HEK293 (cell line): ENCODE measurements around the gene PAQR8.
A peak's percentile ranks its signal among the peaks of the same experiment; 100 is the strongest.

Experiments
- BCL6B ChIP-seq: fragments of 450-650 bp; formaldehyde crosslinking; IDR thresholded peaks from 2 replicates; pipeline ENCODE4 v1.5.1; 2017; ENCODE audit warnings: missing biosample characterization, missing genetic modification characterization
- CTCF ChIP-seq: fragments of 450-650 bp; formaldehyde crosslinking; IDR thresholded peaks from 2 replicates; pipeline ENCODE4 v1.5.1; 2016; ENCODE audit warnings: missing biosample characterization, missing genetic modification characterization
- GLI2 ChIP-seq: fragments of 450-650 bp; formaldehyde crosslinking; IDR thresholded peaks from 2 replicates; pipeline ENCODE4; 2017; ENCODE audit warnings: missing biosample characterization, missing genetic modification characterization, low read depth, borderline replicate concordance
- GLIS2 ChIP-seq: fragments of 450-650 bp; formaldehyde crosslinking; IDR thresholded peaks from 2 replicates; pipeline ENCODE4 v1.5.1; 2016; ENCODE audit warnings: missing biosample characterization, missing genetic modification characterization
- KLF7 ChIP-seq: fragments of 450-650 bp; formaldehyde crosslinking; IDR thresholded peaks from 2 replicates; pipeline ENCODE4 v1.5.1; 2016; ENCODE audit warnings: missing biosample characterization, missing genetic modification characterization, borderline replicate concordance
- MYNN ChIP-seq: fragments of 450-650 bp; formaldehyde crosslinking; IDR thresholded peaks from 2 replicates; pipeline ENCODE4 v1.5.1; 2016; ENCODE audit warnings: missing biosample characterization, missing genetic modification characterization, borderline replicate concordance
- OSR2 ChIP-seq: fragments of 450-650 bp; formaldehyde crosslinking; IDR thresholded peaks from 2 replicates; pipeline ENCODE4 v1.5.1; 2016; ENCODE audit warnings: missing biosample characterization, missing genetic modification characterization
- OVOL3 ChIP-seq: fragments of 450-650 bp; formaldehyde crosslinking; IDR thresholded peaks from 2 replicates; pipeline ENCODE4 v1.5.1; 2016; ENCODE audit warnings: missing biosample characterization, missing genetic modification characterization
- PRDM1 ChIP-seq: fragments of 450-650 bp; formaldehyde crosslinking; IDR thresholded peaks from 2 replicates; pipeline ENCODE4; 2016; ENCODE audit warnings: missing biosample characterization, missing genetic modification characterization
- REPIN1 ChIP-seq: fragments of 450-650 bp; formaldehyde crosslinking; IDR thresholded peaks from 2 replicates; pipeline ENCODE4 v1.5.1; 2017; ENCODE audit warnings: missing biosample characterization, missing genetic modification characterization, low read depth
- SP7 ChIP-seq: fragments of 450-650 bp; formaldehyde crosslinking; IDR thresholded peaks from 2 replicates; pipeline ENCODE4 v1.5.1; 2016; ENCODE audit warnings: missing biosample characterization, missing genetic modification characterization
- TRIM28 ChIP-seq: IDR thresholded peaks from 2 replicates; pipeline ENCODE4 v1.6.1; 2011; ENCODE audit warnings: low read length, control low read depth, borderline replicate concordance
- ZNF10 ChIP-seq: fragments of 450-650 bp; formaldehyde crosslinking; IDR thresholded peaks from 2 replicates; pipeline ENCODE4 v1.5.1; 2017; ENCODE audit warnings: missing biosample characterization, missing genetic modification characterization
- ZNF132 ChIP-seq: fragments of 450-650 bp; formaldehyde crosslinking; IDR thresholded peaks from 2 replicates; pipeline ENCODE4 v1.5.1; 2017; ENCODE audit warnings: missing biosample characterization, missing genetic modification characterization, borderline replicate concordance
- ZNF169 ChIP-seq: fragments of 450-650 bp; formaldehyde crosslinking; IDR thresholded peaks from 2 replicates; pipeline ENCODE4 v1.5.1; 2016; ENCODE audit warnings: missing biosample characterization, missing genetic modification characterization
- ZNF24 ChIP-seq: fragments of 450-650 bp; formaldehyde crosslinking; IDR thresholded peaks from 2 replicates; pipeline ENCODE4 v1.5.1; 2016; ENCODE audit warnings: missing biosample characterization, missing genetic modification characterization
- ZNF350 ChIP-seq: fragments of 450-650 bp; formaldehyde crosslinking; IDR thresholded peaks from 2 replicates; pipeline ENCODE4 v1.5.0; 2017; ENCODE audit warnings: missing biosample characterization, mild to moderate bottlenecking, missing genetic modification characterization
- ZNF530 ChIP-seq: fragments of 450-650 bp; formaldehyde crosslinking; IDR thresholded peaks from 2 replicates; pipeline ENCODE4 v1.5.1; 2016; ENCODE audit warnings: low read depth, missing biosample characterization, missing genetic modification characterization
- ZNF555 ChIP-seq: fragments of 450-650 bp; formaldehyde crosslinking; conservative IDR thresholded peaks from 2 replicates; pipeline ENCODE4 v1.5.1; 2017; ENCODE audit warnings: missing biosample characterization, mild to moderate bottlenecking, missing genetic modification characterization, inconsistent platforms
- ZNF558 ChIP-seq: fragments of 450-650 bp; formaldehyde crosslinking; IDR thresholded peaks from 2 replicates; pipeline ENCODE4 v1.5.1; 2016; ENCODE audit warnings: missing biosample characterization, missing genetic modification characterization
- ZNF561 ChIP-seq: fragments of 450-650 bp; IDR thresholded peaks from 2 replicates; pipeline ENCODE4 v1.5.1; 2018; ENCODE audit warnings: missing biosample characterization, missing genetic modification characterization, borderline replicate concordance
- ZNF571 ChIP-seq: fragments of 450-650 bp; formaldehyde crosslinking; IDR thresholded peaks from 2 replicates; pipeline ENCODE4 v1.5.0; 2017; ENCODE audit warnings: missing biosample characterization, missing genetic modification characterization
- ZNF610 ChIP-seq: fragments of 450-650 bp; formaldehyde crosslinking; IDR thresholded peaks from 2 replicates; pipeline ENCODE4 v1.5.1; 2016; ENCODE audit warnings: missing biosample characterization, missing genetic modification characterization, borderline replicate concordance
- ZNF626 ChIP-seq: fragments of 450-650 bp; sonication (Bioruptor Pico); formaldehyde crosslinking; IDR thresholded peaks from 2 replicates; pipeline ENCODE4 v1.5.1; 2018; ENCODE audit warnings: missing biosample characterization, missing genetic modification characterization, inconsistent platforms
- ZNF639 ChIP-seq: fragments of 450-650 bp; formaldehyde crosslinking; IDR thresholded peaks from 2 replicates; pipeline ENCODE4 v1.5.1; 2016; ENCODE audit warnings: missing biosample characterization, missing genetic modification characterization
- ZNF701 ChIP-seq: fragments of 450-650 bp; formaldehyde crosslinking; IDR thresholded peaks from 2 replicates; pipeline ENCODE4 v1.5.1; 2016; ENCODE audit warnings: missing biosample characterization, missing genetic modification characterization
- ZNF777 ChIP-seq: fragments of 450-650 bp; formaldehyde crosslinking; IDR thresholded peaks from 2 replicates; pipeline ENCODE4 v1.5.1; 2017; ENCODE audit warnings: missing biosample characterization, missing genetic modification characterization, borderline replicate concordance
- ZSCAN23 ChIP-seq: fragments of 450-650 bp; formaldehyde crosslinking; IDR thresholded peaks from 2 replicates; pipeline ENCODE4 v1.5.1; 2016; ENCODE audit warnings: missing biosample characterization, missing genetic modification characterization
- TF ChIP-seq, protein P1 (sequence below): fragments of 450-650 bp; formaldehyde crosslinking; IDR thresholded peaks from 2 replicates; pipeline ENCODE4 v1.5.1; 2016; ENCODE audit warnings: missing biosample characterization, missing genetic modification characterization
- TF ChIP-seq, protein P2 (sequence below): IDR thresholded peaks from 2 replicates; pipeline ENCODE4 v1.6.1; 2011; ENCODE audit warnings: mild to moderate bottlenecking, low read depth, low read length, borderline replicate concordance
- TF ChIP-seq, protein P3 (sequence below): fragments of 450-650 bp; formaldehyde crosslinking; IDR thresholded peaks from 2 replicates; pipeline ENCODE4 v1.5.1; 2017; ENCODE audit warnings: missing biosample characterization, mild to moderate bottlenecking, missing genetic modification characterization, moderate library complexity

Gene PAQR8

GRCh38 chr6:52420668-52421358, 58.9 kb downstream of the PAQR8 start (continued):
- TF ChIP-seq, protein P1, sequence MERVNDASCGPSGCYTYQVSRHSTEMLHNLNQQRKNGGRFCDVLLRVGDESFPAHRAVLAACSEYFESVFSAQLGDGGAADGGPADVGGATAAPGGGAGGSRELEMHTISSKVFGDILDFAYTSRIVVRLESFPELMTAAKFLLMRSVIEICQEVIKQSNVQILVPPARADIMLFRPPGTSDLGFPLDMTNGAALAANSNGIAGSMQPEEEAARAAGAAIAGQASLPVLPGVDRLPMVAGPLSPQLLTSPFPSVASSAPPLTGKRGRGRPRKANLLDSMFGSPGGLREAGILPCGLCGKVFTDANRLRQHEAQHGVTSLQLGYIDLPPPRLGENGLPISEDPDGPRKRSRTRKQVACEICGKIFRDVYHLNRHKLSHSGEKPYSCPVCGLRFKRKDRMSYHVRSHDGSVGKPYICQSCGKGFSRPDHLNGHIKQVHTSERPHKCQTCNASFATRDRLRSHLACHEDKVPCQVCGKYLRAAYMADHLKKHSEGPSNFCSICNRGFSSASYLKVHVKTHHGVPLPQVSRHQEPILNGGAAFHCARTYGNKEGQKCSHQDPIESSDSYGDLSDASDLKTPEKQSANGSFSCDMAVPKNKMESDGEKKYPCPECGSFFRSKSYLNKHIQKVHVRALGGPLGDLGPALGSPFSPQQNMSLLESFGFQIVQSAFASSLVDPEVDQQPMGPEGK (tag by site-specific recombination): peak; percentile 90
- TF ChIP-seq SP7 (tag by site-specific recombination) (no peak), MYNN (tag by site-specific recombination) (no peak), ZNF132 (tag by site-specific recombination) (no peak), ZNF530 (tag by site-specific recombination) (no peak), ZNF350 (tag by site-specific recombination) (no peak), BCL6B (tag by site-specific recombination) (no peak), OVOL3 (tag by site-specific recombination) (no peak; the same call in 1 of the 2 replicates), KLF7 (0 out of 2 replicates have a peak, but pooled peaks have one; percentile 27), ZNF626 (no peak), OSR2 (tag by site-specific recombination) (no peak), ZNF701 (tag by site-specific recombination) (no peak), ZNF555 (tag by site-specific recombination) (no peak), ZNF571 (tag by site-specific recombination) (no peak), REPIN1 (peak; percentile 23; the same call in 1 of the 2 replicates), GLIS2 (tag by site-specific recombination) (peak; percentile 12; the same call in 1 of the 2 replicates), TRIM28 (peak; percentile 37; the same call in 1 of the 2 replicates), CTCF (tag by site-specific recombination) (0 out of 2 replicates have a peak, but pooled peaks have one; percentile 6), ZNF639 (tag by site-specific recombination) (peak; percentile 60), ZNF24 (tag by site-specific recombination) (no peak), GLI2 (tag by site-specific recombination) (no peak), ZNF610 (peak; percentile 17; the same call in 1 of the 2 replicates), ZNF561 (tag by site-specific recombination) (no peak), ZNF777 (tag by site-specific recombination) (no peak), PRDM1 (tag by site-specific recombination) (peak; percentile 84), ZNF558 (tag by site-specific recombination) (no peak), ZNF10 (tag by site-specific recombination) (no peak; the same call in 1 of the 2 replicates), ZNF169 (tag by site-specific recombination) (no peak), ZSCAN23 (tag by site-specific recombination) (no peak; the same call in 1 of the 2 replicates)
- TF ChIP-seq, protein P2, sequence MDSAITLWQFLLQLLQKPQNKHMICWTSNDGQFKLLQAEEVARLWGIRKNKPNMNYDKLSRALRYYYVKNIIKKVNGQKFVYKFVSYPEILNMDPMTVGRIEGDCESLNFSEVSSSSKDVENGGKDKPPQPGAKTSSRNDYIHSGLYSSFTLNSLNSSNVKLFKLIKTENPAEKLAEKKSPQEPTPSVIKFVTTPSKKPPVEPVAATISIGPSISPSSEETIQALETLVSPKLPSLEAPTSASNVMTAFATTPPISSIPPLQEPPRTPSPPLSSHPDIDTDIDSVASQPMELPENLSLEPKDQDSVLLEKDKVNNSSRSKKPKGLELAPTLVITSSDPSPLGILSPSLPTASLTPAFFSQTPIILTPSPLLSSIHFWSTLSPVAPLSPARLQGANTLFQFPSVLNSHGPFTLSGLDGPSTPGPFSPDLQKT: no peak
- TF ChIP-seq, protein P3, sequence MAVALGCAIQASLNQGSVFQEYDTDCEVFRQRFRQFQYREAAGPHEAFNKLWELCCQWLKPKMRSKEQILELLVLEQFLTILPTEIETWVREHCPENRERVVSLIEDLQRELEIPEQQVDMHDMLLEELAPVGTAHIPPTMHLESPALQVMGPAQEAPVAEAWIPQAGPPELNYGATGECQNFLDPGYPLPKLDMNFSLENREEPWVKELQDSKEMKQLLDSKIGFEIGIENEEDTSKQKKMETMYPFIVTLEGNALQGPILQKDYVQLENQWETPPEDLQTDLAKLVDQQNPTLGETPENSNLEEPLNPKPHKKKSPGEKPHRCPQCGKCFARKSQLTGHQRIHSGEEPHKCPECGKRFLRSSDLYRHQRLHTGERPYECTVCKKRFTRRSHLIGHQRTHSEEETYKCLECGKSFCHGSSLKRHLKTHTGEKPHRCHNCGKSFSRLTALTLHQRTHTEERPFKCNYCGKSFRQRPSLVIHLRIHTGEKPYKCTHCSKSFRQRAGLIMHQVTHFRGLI: no peak
